ENCODE data around the gene FETUB.
"Not testable (repeated sequence)": the region's sequence is repeated elsewhere in the genome, so short reads cannot be mapped to it uniquely, and the experiment has no call there.

DNA sequence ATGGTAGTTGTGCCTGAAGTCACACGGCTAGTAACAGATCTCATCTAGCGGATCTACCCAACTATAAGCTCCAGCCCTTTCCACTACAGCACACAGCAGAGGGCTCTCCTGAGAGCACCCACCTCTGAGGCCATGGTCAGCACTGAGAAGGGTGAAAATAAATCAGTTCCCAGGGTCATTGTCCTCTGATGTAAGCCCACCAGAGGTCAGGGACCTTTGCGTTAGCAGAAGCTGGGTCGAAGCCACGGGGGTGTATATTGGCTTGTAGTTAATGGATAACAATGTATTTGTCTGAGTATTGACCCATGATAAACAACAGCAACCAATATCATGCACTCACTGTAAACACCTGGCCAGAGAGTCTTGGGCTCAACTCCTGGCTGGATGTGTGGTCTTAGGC lies 6.0 kb upstream of the FETUB start:
- TF ChIP-seq, protein P1, sequence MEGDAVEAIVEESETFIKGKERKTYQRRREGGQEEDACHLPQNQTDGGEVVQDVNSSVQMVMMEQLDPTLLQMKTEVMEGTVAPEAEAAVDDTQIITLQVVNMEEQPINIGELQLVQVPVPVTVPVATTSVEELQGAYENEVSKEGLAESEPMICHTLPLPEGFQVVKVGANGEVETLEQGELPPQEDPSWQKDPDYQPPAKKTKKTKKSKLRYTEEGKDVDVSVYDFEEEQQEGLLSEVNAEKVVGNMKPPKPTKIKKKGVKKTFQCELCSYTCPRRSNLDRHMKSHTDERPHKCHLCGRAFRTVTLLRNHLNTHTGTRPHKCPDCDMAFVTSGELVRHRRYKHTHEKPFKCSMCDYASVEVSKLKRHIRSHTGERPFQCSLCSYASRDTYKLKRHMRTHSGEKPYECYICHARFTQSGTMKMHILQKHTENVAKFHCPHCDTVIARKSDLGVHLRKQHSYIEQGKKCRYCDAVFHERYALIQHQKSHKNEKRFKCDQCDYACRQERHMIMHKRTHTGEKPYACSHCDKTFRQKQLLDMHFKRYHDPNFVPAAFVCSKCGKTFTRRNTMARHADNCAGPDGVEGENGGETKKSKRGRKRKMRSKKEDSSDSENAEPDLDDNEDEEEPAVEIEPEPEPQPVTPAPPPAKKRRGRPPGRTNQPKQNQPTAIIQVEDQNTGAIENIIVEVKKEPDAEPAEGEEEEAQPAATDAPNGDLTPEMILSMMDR (IDR thresholded peaks at IDR 0.05) = not testable (repeated sequence)
- not testable (repeated sequence) for TF ChIP-seq POLR2A (IDR thresholded peaks at IDR 0.05)

Measured in testis (tissue), 2 donors.